ENCODE results near the gene LYAR.
"Not testable (repeated sequence)": the region's sequence is repeated elsewhere in the genome, so short reads cannot be mapped to it uniquely, and the experiment has no call there.

Gene LYAR

GRCh38 chr4:4259484-4260100 is 30.4 kb downstream of the LYAR start:
- no peak for DNase-seq

DNA sequence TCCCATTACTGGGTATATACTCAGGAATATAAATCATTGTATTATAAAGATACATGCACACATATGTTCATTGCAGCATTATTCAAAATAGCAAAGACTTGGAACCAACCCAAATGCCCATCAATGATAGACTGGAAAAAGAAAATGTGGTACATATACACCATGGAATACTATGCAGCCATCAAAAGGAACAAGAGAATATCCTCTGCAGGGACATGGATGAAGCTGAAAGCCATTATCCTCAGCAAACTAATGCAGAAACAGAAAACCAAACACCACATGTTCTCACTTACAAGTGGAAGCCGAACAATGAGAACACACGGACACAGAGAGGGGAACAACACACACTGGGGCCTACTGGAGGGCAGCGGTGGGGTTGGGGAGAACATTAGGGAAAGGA is 32.2 kb downstream of the LYAR start:
- DNase-seq, result not testable (repeated sequence)

DNA sequence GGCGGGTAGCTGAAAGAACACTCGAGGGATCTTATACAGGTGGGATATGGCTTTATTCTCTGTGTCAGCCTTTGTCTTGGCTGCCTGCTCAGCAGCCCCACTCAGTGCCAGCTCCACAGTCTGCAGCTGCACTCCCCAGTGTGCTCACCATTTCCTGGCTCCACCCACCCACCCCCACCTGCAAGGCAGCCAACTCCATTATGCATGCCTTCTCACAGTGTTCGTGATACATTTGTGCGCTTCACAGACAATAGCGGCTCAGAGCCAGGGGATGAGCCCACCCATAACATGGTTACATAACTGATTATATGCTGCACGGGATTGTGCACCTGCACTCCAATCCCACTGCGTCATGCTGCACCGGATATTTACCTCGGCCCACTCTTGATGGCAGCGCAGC is 33.2 kb downstream of the LYAR start:
- DNase-seq, result no peak

DNA sequence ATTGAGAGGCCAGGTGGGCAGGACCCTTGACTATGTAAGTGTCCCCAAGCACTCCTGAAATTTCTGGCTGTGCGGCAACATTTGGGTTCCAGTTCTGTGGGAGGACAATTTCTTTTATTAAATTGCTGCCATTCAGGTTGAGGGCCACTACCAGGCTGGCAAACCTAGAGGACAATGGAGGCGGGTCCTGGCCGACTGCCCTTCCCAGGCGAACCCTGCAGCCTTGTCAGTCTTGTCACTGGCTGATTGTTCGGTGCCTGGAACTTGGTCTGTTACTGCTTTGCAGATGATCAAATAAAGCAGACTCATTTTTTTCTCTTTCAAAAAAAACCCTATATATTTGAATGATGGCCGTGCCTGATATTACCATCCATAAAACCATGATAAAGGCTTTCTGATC is 35.3 kb downstream of the LYAR start:
- no peak for DNase-seq

DNA sequence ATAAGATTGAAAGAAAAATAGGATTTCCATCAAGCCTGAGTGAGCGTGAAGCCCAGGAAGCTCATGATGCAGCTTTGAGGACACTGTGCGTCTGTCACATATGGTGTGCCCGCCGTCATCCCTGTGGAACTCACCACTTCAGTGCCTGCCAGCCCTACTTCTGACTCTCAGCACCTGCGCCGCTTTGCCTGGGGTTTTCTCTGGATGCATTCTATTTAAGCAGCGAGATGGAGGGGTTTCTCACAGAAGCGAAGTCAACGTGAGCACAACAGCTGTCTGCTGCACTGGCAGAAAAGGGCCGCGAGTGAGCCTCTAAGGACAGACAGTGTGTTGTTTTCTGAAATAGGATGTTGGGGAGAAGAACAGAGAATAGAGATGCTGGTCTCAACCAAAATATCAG is 35.8 kb downstream of the LYAR start:
- DNase-seq, result no peak

DNA sequence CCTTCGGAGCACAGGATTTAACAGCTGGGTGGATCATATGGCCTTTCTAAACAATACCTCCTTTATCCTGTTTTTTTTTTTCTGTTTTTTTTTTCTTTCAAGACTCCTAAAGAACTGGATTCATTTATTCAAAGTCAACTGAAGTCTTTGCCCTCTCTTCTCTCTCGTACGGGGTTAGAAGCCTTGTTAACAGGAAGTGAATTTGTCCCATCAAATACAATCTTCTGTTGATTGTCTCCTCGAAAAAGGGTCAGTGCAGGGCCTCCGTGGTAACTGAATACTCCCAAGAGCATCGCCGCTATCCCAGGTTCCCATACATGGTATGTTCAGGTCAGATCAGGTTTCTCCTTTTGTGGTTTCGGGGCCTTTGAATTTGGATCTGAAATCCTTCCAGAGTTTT is 40.1 kb downstream of the LYAR start:
- no peak for DNase-seq

GRCh38 chr4:4249342-4249741 is 40.6 kb downstream of the LYAR start:
- DNase-seq, result not testable (repeated sequence)

GRCh38 chr4:4248885-4249203 is 41.1 kb downstream of the LYAR start:
- peak in 1 of 2 experiments; percentile 10 for DNase-seq

DNA sequence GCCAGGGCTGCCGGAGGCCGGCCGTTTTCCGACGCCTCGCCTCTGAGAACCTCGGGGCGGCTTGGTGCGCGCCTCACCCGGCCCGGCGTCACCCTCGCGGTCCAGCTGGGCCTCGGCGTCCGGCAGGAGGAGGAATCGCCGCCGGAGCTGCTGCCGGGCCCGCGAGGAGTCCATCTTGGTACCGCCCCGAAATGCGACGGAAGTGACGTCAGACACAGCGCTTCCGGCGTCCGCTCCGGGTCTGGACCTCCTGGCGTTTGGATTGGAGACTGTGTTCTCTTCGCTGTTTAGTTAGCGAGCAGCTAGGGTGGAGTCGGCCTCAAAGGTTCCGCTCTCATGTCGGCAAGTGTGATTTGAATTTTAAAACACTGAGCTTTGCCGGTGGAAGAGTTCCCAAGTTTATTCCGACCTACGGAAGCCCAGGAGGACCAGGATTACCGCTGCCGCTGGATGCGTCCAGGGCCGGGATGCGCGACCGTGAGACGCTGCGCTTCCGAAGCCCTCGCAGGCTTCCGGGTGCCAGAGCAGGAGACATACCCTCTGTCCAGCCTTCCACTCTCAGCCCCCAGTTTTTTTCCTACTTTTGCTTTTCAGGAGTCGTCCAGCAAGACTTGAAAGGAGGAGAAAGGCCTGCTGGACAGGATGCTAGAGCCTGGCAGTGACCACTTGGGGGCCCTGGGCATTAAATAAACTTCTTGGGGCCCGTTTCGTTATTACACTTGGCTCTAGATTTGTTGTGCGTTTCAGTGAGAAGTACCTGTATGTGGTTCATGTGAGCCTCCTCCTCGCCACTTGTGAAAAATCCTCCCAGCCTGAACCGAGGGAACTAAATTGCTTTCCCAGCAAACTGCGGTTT is 41.7 kb downstream of the LYAR start, which contains the start of gene TMEM128:
Gene TMEM128, minus strand, starts transcription at position 195 of the 856 bp plus-strand sequence. Its CDS starts 21 bp downstream, at position 174.
- peak; percentile 90 to 93 for DNase-seq

- no peak for DNase-seq
These were observed 42.3 kb downstream of the LYAR start for GRCh38 chr4:4247696-4248028.

DNA sequence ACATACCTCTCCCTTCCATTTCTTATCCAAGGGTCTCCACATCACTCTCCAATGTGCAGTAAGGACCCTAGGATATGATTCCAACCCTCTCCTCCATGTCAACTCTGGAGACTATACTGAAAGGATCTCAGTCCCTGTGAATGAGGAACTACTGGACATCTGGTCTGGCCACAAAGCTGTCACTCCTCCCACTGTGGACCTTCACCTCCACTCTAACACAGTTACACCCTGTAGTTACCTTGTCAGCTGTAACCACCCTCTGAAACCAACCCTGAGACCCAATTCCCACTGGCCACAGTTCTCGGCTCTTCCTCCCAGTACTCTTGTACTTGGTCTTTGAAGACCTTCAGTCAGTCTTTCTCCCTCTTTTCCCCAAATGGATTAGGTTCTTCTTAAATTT is 44.8 kb downstream of the LYAR start:
- DNase-seq, result no peak

DNA sequence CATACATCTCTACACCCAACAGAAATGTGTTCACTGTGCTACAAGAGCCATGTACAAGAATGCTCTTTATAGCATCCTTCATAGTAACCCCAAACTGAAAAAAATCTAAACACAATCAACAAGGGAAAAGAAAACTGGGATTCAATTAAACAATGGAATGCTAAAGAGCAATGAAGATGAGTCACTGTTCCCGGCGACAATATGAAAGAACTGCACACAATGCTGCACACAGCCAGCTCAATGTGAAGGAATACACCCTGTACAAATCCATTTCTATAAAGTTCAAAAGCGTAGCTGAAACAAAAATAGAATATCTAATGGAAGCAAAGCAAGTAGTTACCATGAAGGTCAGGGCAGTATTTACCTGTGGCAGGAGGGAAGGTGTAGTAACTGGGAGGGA is 50.4 kb downstream of the LYAR start:
- not testable (repeated sequence) for DNase-seq

DNA sequence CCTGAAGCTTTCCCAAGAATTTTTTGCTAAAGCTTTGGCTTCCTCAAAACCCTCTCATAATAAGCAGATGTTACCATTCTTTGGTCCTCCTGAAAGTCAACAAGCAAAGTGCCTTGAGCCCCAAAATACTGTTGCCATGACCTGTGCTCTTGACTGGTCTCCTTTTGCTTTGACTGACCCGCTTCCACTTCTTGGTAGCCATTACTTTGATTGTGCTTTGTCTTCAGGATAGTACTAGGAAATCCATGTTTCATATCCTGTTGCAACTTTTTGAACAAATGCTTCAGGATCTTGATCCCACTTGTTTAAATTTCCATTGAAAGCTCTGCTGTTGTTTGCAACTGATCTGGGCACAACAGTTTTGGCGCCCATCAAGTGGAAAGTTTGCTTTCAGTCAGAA is 56.3 kb downstream of the LYAR start:
- DNase-seq, result no peak

DNA sequence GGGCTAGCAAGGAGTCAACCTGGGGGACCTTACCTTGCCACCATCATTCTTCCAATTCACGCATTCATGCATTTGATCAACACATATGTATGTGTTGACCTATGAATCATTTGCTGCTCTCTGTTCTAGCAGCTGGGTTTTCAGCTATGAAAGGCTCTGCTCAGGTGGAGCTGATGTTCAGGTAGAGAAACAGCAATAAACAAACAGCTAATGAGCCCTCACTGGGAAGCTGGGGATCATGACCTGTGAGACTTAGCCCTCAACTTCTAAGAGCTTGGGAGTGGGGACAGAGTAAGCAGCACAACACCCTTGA is 61.6 kb downstream of the LYAR start:
- DNase-seq, result no peak

- no peak for DNase-seq
These were observed 62.2 kb downstream of the LYAR start for GRCh38 chr4:4227510-4228355.

DNA sequence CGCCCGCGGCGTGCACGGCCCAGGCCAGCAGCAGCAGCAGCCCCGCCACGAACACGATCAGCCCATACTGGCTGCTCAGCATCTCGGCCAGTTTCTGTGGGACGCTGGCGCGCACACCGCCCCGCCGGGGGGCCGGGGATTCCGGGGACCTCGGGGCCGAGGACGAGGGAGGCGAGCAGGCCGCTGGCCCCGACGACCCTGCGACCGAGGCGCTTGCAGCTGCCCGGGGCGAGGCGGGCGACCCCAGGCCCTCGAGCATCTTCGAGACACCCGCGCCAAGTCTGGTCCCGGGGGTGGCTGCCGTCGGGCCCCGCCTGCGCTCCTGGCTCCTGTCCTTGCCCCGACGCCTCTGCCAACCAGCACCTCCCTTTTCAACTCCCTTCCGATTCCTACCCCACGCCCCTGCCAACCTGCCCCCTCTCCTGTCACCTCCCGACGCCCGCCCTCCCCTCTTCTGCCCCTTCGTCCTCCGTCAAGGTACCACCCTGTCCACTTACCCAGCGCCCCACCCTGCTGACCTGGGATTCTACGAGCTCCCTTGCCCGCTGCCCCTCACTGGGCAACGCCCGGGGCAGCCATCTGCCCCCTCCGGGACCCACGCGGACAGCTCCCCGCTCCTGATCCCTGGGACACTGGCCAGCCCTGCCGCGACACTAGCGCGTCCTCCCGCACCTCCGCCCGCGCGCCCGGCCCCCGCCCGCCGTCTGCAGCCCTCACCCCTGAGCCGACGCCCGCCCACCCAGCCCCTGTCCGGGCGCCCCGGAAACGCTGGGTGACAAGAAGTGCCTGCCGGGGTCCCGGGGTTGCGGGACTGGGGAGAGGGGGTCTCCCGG is 63.1 kb downstream of the LYAR start, which contains the start of gene OTOP1:
Gene OTOP1, minus strand, starts transcription at position 324 of the 833 bp plus-strand sequence. Its CDS starts 65 bp downstream, at position 259.
- DNase-seq, result no peak

DNA sequence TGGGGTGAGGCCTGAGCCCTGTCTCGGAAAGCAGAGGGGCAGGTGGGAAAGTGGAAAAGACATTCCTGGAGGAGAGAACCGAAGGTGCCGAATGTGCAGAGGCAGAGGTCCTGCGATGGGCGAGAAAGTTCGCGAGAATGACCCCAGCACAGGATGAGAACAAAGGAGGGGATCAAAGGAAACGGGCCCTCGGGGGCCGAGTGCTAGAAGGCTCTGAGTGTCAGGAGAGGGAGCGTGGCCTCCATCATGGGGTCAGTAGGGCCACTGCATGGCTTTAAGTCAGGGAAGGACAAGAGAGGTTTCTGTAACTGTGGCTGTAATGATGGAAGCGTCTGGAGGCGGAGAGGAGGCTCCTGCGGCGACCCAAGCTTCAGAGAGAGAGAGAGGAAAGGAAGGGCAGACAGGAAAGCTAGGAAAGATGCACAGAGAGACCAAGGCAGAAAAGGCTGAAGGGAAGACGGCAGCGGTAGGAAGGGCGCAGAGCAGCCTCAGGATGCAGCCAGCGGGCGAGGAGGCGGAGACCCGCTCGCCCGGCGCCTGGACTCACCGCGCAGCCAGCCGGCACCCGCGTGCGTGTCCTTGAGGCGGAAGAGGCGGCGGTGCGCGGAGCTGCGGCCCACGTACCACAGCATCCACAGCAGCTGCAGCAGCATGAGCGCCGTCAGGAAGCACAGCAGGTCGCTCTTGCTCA is 63.9 kb downstream of the LYAR start:
- no peak for DNase-seq

Measured in activated CD4-positive, alpha-beta T cell treated with anti-CD3 and anti-CD28 coated beads, Interleukin-2, amount 50 U/mL, for 48 hours (primary cell).